ENCODE results near the gene ATF4.

Gene ATF4

GRCh38 chr22:39475337-39475736, 45.0 kb upstream of the ATF4 start:
- no peak for TF ChIP-seq CTCF (IDR thresholded peaks at IDR 0.05; ENCODE audit: low read depth, low read length, missing control alignments)
- DNase-seq (ENCODE audit: low read depth): no peak
- in situ Hi-C loops (cut with HindIII; ENCODE audit: low sequenced_read_pairs): no loop called here
- no peak overlapping the region for H3K4me3 ChIP-seq (ENCODE audit: low read depth, low read length)

- no peak overlapping the region for H3K4me3 ChIP-seq (ENCODE audit: low read depth, low read length)
- in situ Hi-C loops (cut with HindIII; ENCODE audit: low sequenced_read_pairs): no loop called here
- no peak for TF ChIP-seq CTCF (IDR thresholded peaks at IDR 0.05; ENCODE audit: low read depth, low read length, missing control alignments)
- DNase-seq (ENCODE audit: low read depth): no peak
Observed at GRCh38 chr22:39475902-39476301, 44.5 kb upstream of the ATF4 start.

- no peak for DNase-seq (ENCODE audit: low read depth)
- in situ Hi-C loops (cut with HindIII; ENCODE audit: low sequenced_read_pairs): no loop called here
- TF ChIP-seq CTCF (IDR thresholded peaks at IDR 0.05; ENCODE audit: low read depth, low read length, missing control alignments): no peak
- H3K4me3 ChIP-seq (ENCODE audit: low read depth, low read length): no peak overlapping the region
Observed at GRCh38 chr22:39476664-39477063, 43.7 kb upstream of the ATF4 start.

- no peak for TF ChIP-seq CTCF (IDR thresholded peaks at IDR 0.05; ENCODE audit: low read depth, low read length, missing control alignments)
- H3K4me3 ChIP-seq (ENCODE audit: low read depth, low read length): no peak overlapping the region
- DNase-seq (ENCODE audit: low read depth): no peak
- in situ Hi-C loops (cut with HindIII; ENCODE audit: low sequenced_read_pairs): no loop called here
Observed at GRCh38 chr22:39477542-39477941, 42.8 kb upstream of the ATF4 start.

- DNase-seq (ENCODE audit: low read depth): no peak
- in situ Hi-C loops (cut with HindIII; ENCODE audit: low sequenced_read_pairs): no loop called here
- H3K4me3 ChIP-seq (ENCODE audit: low read depth, low read length): no peak overlapping the region
- no peak for TF ChIP-seq CTCF (IDR thresholded peaks at IDR 0.05; ENCODE audit: low read depth, low read length, missing control alignments)
Observed at GRCh38 chr22:39478441-39478850, 41.9 kb upstream of the ATF4 start.

GRCh38 chr22:39479254-39479653, 41.1 kb upstream of the ATF4 start:
- no peak overlapping the region for H3K4me3 ChIP-seq (ENCODE audit: low read depth, low read length)
- in situ Hi-C loops (cut with HindIII; ENCODE audit: low sequenced_read_pairs): no loop called here
- no peak for TF ChIP-seq CTCF (IDR thresholded peaks at IDR 0.05; ENCODE audit: low read depth, low read length, missing control alignments)
- DNase-seq (ENCODE audit: low read depth): no peak

- TF ChIP-seq CTCF (IDR thresholded peaks at IDR 0.05; ENCODE audit: low read depth, low read length, missing control alignments): no peak
- DNase-seq (ENCODE audit: low read depth): no peak
- in situ Hi-C loops (cut with HindIII; ENCODE audit: low sequenced_read_pairs): loop anchor here (5.0 kb wide), 1 partner anchor 58 kb away; no protein-coding TSS in a partner anchor
- no peak overlapping the region for H3K4me3 ChIP-seq (ENCODE audit: low read depth, low read length)
Observed at GRCh38 chr22:39480557-39480956, 39.8 kb upstream of the ATF4 start.
